Neural progenitor cell (in vitro differentiated cells): ENCODE data around the gene ELMO1. TPM values are rescaled to one million over a fixed set of nuclear protein-coding genes. Genes with fewer than 3 reads are reported as not detected.
"Not testable (repeated sequence)": the region's sequence is repeated elsewhere in the genome, so short reads cannot be mapped to it uniquely, and the experiment has no call there.

ENCODE experiments used
- DNase-seq: peaks from one replicate; pipeline ENCODE4 v3.0.0-alpha.2; 2016; ENCODE audit warnings: low spot score
- H2AFZ ChIP-seq: fragments of 200-600 bp; sonication (generic); replicated peaks from 2 replicates; pipeline ENCODE4 v1.6.1; 2016; ENCODE audit warnings: antibody characterized with exemption
- H3F3A ChIP-seq: fragments of 200-600 bp; sonication (generic); 2 replicates; pipeline ENCODE4 v1.6.1; 2016; ENCODE audit warnings: antibody characterized with exemption, low read depth
- H3K27ac ChIP-seq: fragments of 200-600 bp; sonication (generic); 2 replicates; pipeline ENCODE4 v1.5.1; 2016; ENCODE audit warnings: mild to moderate bottlenecking
- H3K27me3 ChIP-seq: fragments of 200-600 bp; sonication (generic); 2 replicates; pipeline ENCODE4 v1.6.1; 2016; ENCODE audit warnings: mild to moderate bottlenecking, moderate library complexity
- H3K36me3 ChIP-seq: fragments of 200-600 bp; sonication (generic); 2 replicates; pipeline ENCODE4 v1.5.1; 2016
- H3K4me1 ChIP-seq: fragments of 200-600 bp; sonication (generic); 2 replicates; pipeline ENCODE4 v1.6.1; 2016; ENCODE audit warnings: mixed run types
- H3K4me2 ChIP-seq: fragments of 200-600 bp; sonication (generic); 2 replicates; pipeline ENCODE4 v1.6.1; 2016
- H3K4me3 ChIP-seq: fragments of 200-600 bp; sonication (generic); 2 replicates; pipeline ENCODE4 v1.5.1; 2016
- H3K79me2 ChIP-seq: fragments of 200-600 bp; sonication (generic); 2 replicates; pipeline ENCODE4 v1.6.1; 2016; ENCODE audit warnings: low read depth
- H3K9ac ChIP-seq: fragments of 200-600 bp; sonication (generic); 2 replicates; pipeline ENCODE4 v1.6.1; 2016
- H3K9me3 ChIP-seq: fragments of 200-600 bp; sonication (generic); 2 replicates; pipeline ENCODE4 v1.5.1; 2016; ENCODE audit warnings: low read depth
- H4K20me1 ChIP-seq: fragments of 200-600 bp; sonication (generic); 2 replicates; pipeline ENCODE4 v1.6.1; 2016; ENCODE audit warnings: low read depth
- H3K27ac Mint-ChIP-seq: 3 replicates; pipeline ENCODE4 v1.8.0; 2021; ENCODE audit warnings: mixed read lengths
- H3K27me3 Mint-ChIP-seq: 2 replicates; pipeline ENCODE4 v1.8.0; 2022; ENCODE audit warnings: low read depth, mild to moderate bottlenecking, inconsistent platforms, moderate library complexity, mixed read lengths; ENCODE audit not compliant: insufficient read depth
- H3K36me3 Mint-ChIP-seq: 3 replicates; pipeline ENCODE4 v1.8.0; 2021; ENCODE audit warnings: mixed read lengths
- H3K4me1 Mint-ChIP-seq: 3 replicates; pipeline ENCODE4 v1.8.0; 2021; ENCODE audit warnings: mixed read lengths
- H3K4me3 Mint-ChIP-seq: 3 replicates; pipeline ENCODE4 v1.8.0; 2021; ENCODE audit warnings: mild to moderate bottlenecking, moderate library complexity, mixed read lengths
- H3K9me3 Mint-ChIP-seq: 3 replicates; pipeline ENCODE4 v1.8.0; 2020; ENCODE audit warnings: mixed read lengths
- CTCF ChIP-seq: fragments of 200-600 bp; sonication (generic); IDR thresholded peaks from 2 replicates; pipeline ENCODE4 v1.5.1; 2017; ENCODE audit warnings: antibody characterized with exemption, mild to moderate bottlenecking
- EZH2 ChIP-seq: fragments of 200-600 bp; sonication (generic); IDR thresholded peaks from 2 replicates; pipeline ENCODE4 v1.6.1; 2017; ENCODE audit warnings: antibody characterized with exemption, mild to moderate bottlenecking, moderate library complexity
- EZH2phosphoT487 ChIP-seq: fragments of 200-600 bp; sonication (generic); IDR thresholded peaks from 2 replicates; pipeline ENCODE4 v1.6.1; 2017; ENCODE audit warnings: antibody characterized with exemption
- total RNA-seq: library from RNA; depleted of rRNA; stranded (reverse); fragments of >200 nt; gene quantifications from 2 replicates; pipeline ENCODE4 v1.2.3, GENCODE V29; 2015; ENCODE audit warnings: low replicate concordance

The ELMO1 gene
- total RNA-seq, 1 donor from 2014 or later: 22.0 TPM

GRCh38 chr7:36979810-36980248 lies 468.8 kb downstream of the ELMO1 start:
- Histone ChIP-seq H3K27ac (no peak overlapping the region), H3F3A (no peaks in the 10 kb centered on the region), H3K4me1 (no peaks in the 10 kb centered on the region), H3K9me3 (no peaks in the 10 kb centered on the region), H3K4me2 (no peak overlapping the region), H2AFZ (no peak overlapping the region), H4K20me1 (no peaks in the 10 kb centered on the region), H3K79me2 (no peaks in the 10 kb centered on the region), H3K9ac (no peak overlapping the region), H3K27me3 (no peaks in the 10 kb centered on the region), H3K4me3 (no peak overlapping the region), H3K36me3 (no peaks in the 10 kb centered on the region)
- Mint-ChIP-seq H3K27ac (no peak overlapping the region), H3K9me3 (peaks cover 2% of the 10 kb centered on the region), H3K4me1 (peaks cover 10% of the 10 kb centered on the region), H3K36me3 (peaks cover 2% of the 10 kb centered on the region), H3K27me3 (peaks cover under 1% of the 10 kb centered on the region), H3K4me3 (no peak overlapping the region)
- no peak for DNase-seq
- TF ChIP-seq EZH2 (no peak), CTCF (no peak), EZH2phosphoT487 (no peak)

GRCh38 chr7:36978461-36978860 lies 470.2 kb downstream of the ELMO1 start:
- no peak overlapping the region for H3K4me3 ChIP-seq
- no peaks in the 10 kb centered on the region for H3K27me3 ChIP-seq
- H3K27ac ChIP-seq: no peak overlapping the region
- Mint-ChIP-seq H3K27ac (no peak overlapping the region), H3K36me3 (peaks cover 6% of the 10 kb centered on the region), H3K9me3 (peaks cover 2% of the 10 kb centered on the region), H3K4me1 (no peaks in the 10 kb centered on the region), H3K27me3 (peaks cover 2% of the 10 kb centered on the region), H3K4me3 (no peak overlapping the region)
- no peaks in the 10 kb centered on the region for H3K4me1 ChIP-seq
- no peak for DNase-seq
- H3F3A ChIP-seq: no peaks in the 10 kb centered on the region
- H2AFZ ChIP-seq: no peak overlapping the region
- H3K4me2 ChIP-seq: no peak overlapping the region
- no peaks in the 10 kb centered on the region for H4K20me1 ChIP-seq
- TF ChIP-seq EZH2phosphoT487: no peak
- TF ChIP-seq EZH2: no peak
- no peak for TF ChIP-seq CTCF
- no peaks in the 10 kb centered on the region for H3K9me3 ChIP-seq
- no peaks in the 10 kb centered on the region for H3K36me3 ChIP-seq
- no peak overlapping the region for H3K9ac ChIP-seq
- no peaks in the 10 kb centered on the region for H3K79me2 ChIP-seq

GRCh38 chr7:36977878-36978277 lies 470.8 kb downstream of the ELMO1 start:
- Mint-ChIP-seq H3K9me3 (peaks cover 2% of the 10 kb centered on the region), H3K4me1 (no peaks in the 10 kb centered on the region), H3K27me3 (peaks cover 2% of the 10 kb centered on the region), H3K4me3 (no peak overlapping the region), H3K36me3 (peaks cover 6% of the 10 kb centered on the region), H3K27ac (no peak overlapping the region)
- Histone ChIP-seq H3K27ac (no peak overlapping the region), H3K9ac (no peak overlapping the region), H3F3A (no peaks in the 10 kb centered on the region), H2AFZ (no peak overlapping the region), H3K36me3 (no peaks in the 10 kb centered on the region), H4K20me1 (no peaks in the 10 kb centered on the region), H3K4me1 (no peaks in the 10 kb centered on the region), H3K79me2 (no peaks in the 10 kb centered on the region), H3K4me3 (no peak overlapping the region), H3K9me3 (no peaks in the 10 kb centered on the region), H3K4me2 (no peak overlapping the region), H3K27me3 (no peaks in the 10 kb centered on the region)
- TF ChIP-seq EZH2phosphoT487: no peak
- TF ChIP-seq EZH2: no peak
- no peak for TF ChIP-seq CTCF
- DNase-seq: no peak

GRCh38 chr7:36973534-36973933 lies 475.1 kb downstream of the ELMO1 start:
- not testable (repeated sequence) for H3K27me3 Mint-ChIP-seq, H2AFZ ChIP-seq, H3K36me3 ChIP-seq, H3K36me3 Mint-ChIP-seq, H3K27ac Mint-ChIP-seq, H3K4me2 ChIP-seq, DNase-seq, H3K9me3 Mint-ChIP-seq, H3K79me2 ChIP-seq, H3K9ac ChIP-seq, H4K20me1 ChIP-seq, H3K4me3 Mint-ChIP-seq, H3K4me3 ChIP-seq, H3K27ac ChIP-seq, H3K9me3 ChIP-seq, H3K27me3 ChIP-seq
- peaks cover 16% of the 10 kb centered on the region for H3K4me1 Mint-ChIP-seq
- Histone ChIP-seq H3F3A (peaks cover 20% of the 10 kb centered on the region), H3K4me1 (peaks cover 23% of the 10 kb centered on the region)
